ENCODE data around the gene PADI6.
A peak's percentile ranks its signal among the peaks of the same experiment; 100 is the strongest.
"Not testable (repeated sequence)": the region's sequence is repeated elsewhere in the genome, so short reads cannot be mapped to it uniquely, and the experiment has no call there.

The PADI6 gene

GRCh38 chr1:17345506-17345905, 26.5 kb upstream of the PADI6 start:
- not testable (repeated sequence) for H2AFZ ChIP-seq (ENCODE audit: low read length, unreplicated experiment); H3K27me3 ChIP-seq (ENCODE audit: insufficient read depth, low read length); H3K79me2 ChIP-seq (ENCODE audit: control insufficient read depth, insufficient read depth, low read length, unreplicated experiment); H3K27ac ChIP-seq (ENCODE audit: low read depth, low read length); H3K36me3 ChIP-seq (ENCODE audit: insufficient read depth, low read length); H3K4me3 ChIP-seq (ENCODE audit: low read depth, low read length)
- peaks cover 10% of the 10 kb centered on the region for H3K4me1 ChIP-seq (ENCODE audit: control insufficient read depth, insufficient read depth, low read length, unreplicated experiment)

- H3K4me3 ChIP-seq (ENCODE audit: low read depth, low read length), result no peak overlapping the region
- H3K4me1 ChIP-seq (ENCODE audit: control insufficient read depth, insufficient read depth, low read length, unreplicated experiment), result peaks cover 10% of the 10 kb centered on the region
- H2AFZ ChIP-seq (ENCODE audit: low read length, unreplicated experiment), result no peak overlapping the region
- H3K27ac ChIP-seq (ENCODE audit: low read depth, low read length), result no peak overlapping the region
- H3K36me3 ChIP-seq (ENCODE audit: insufficient read depth, low read length), result no peaks in the 10 kb centered on the region
- no peaks in the 10 kb centered on the region for H3K27me3 ChIP-seq (ENCODE audit: insufficient read depth, low read length)
- H3K79me2 ChIP-seq (ENCODE audit: control insufficient read depth, insufficient read depth, low read length, unreplicated experiment), result no peaks in the 10 kb centered on the region
Measured at GRCh38 chr1:17346046-17346789, 25.8 kb upstream of the PADI6 start.

GRCh38 chr1:17347769-17348592, 24.0 kb upstream of the PADI6 start:
- H3K79me2 ChIP-seq (ENCODE audit: control insufficient read depth, insufficient read depth, low read length, unreplicated experiment), result no peaks in the 10 kb centered on the region
- H3K4me1 ChIP-seq (ENCODE audit: control insufficient read depth, insufficient read depth, low read length, unreplicated experiment), result peaks cover 10% of the 10 kb centered on the region
- no peaks in the 10 kb centered on the region for H3K36me3 ChIP-seq (ENCODE audit: insufficient read depth, low read length)
- H2AFZ ChIP-seq (ENCODE audit: low read length, unreplicated experiment), result peak overlapping the region; percentile 75
- H3K27ac ChIP-seq (ENCODE audit: low read depth, low read length), result no peak overlapping the region
- H3K27me3 ChIP-seq (ENCODE audit: insufficient read depth, low read length), result peaks cover 9% of the 10 kb centered on the region; the same call in 1 of the 2 replicates
- H3K4me3 ChIP-seq (ENCODE audit: low read depth, low read length), result no peak overlapping the region

- Histone ChIP-seq H3K79me2 (ENCODE audit: control insufficient read depth, insufficient read depth, low read length, unreplicated experiment) (no peaks in the 10 kb centered on the region), H3K27me3 (ENCODE audit: insufficient read depth, low read length) (peaks cover 14% of the 10 kb centered on the region; the same call in 1 of the 2 replicates), H3K4me3 (ENCODE audit: low read depth, low read length) (no peak overlapping the region), H3K4me1 (ENCODE audit: control insufficient read depth, insufficient read depth, low read length, unreplicated experiment) (peaks cover 10% of the 10 kb centered on the region), H3K36me3 (ENCODE audit: insufficient read depth, low read length) (no peaks in the 10 kb centered on the region), H3K27ac (ENCODE audit: low read depth, low read length) (no peak overlapping the region), H2AFZ (ENCODE audit: low read length, unreplicated experiment) (no peak overlapping the region)
Measured at GRCh38 chr1:17348593-17349234, 23.3 kb upstream of the PADI6 start.

- H3K79me2 ChIP-seq (ENCODE audit: control insufficient read depth, insufficient read depth, low read length, unreplicated experiment), result no peaks in the 10 kb centered on the region
- H3K4me3 ChIP-seq (ENCODE audit: low read depth, low read length), result no peak overlapping the region
- H2AFZ ChIP-seq (ENCODE audit: low read length, unreplicated experiment), result no peak overlapping the region
- no peaks in the 10 kb centered on the region for H3K36me3 ChIP-seq (ENCODE audit: insufficient read depth, low read length)
- peaks cover 10% of the 10 kb centered on the region for H3K4me1 ChIP-seq (ENCODE audit: control insufficient read depth, insufficient read depth, low read length, unreplicated experiment)
- H3K27me3 ChIP-seq (ENCODE audit: insufficient read depth, low read length), result peaks cover 14% of the 10 kb centered on the region; the same call in 1 of the 2 replicates
- H3K27ac ChIP-seq (ENCODE audit: low read depth, low read length), result no peak overlapping the region
Measured at GRCh38 chr1:17350083-17350482, 21.9 kb upstream of the PADI6 start.

- Histone ChIP-seq H3K27me3 (ENCODE audit: insufficient read depth, low read length) (peaks cover 14% of the 10 kb centered on the region; the same call in 1 of the 2 replicates), H3K36me3 (ENCODE audit: insufficient read depth, low read length) (no peaks in the 10 kb centered on the region), H3K27ac (ENCODE audit: low read depth, low read length) (no peak overlapping the region), H2AFZ (ENCODE audit: low read length, unreplicated experiment) (no peak overlapping the region), H3K79me2 (ENCODE audit: control insufficient read depth, insufficient read depth, low read length, unreplicated experiment) (no peaks in the 10 kb centered on the region), H3K4me1 (ENCODE audit: control insufficient read depth, insufficient read depth, low read length, unreplicated experiment) (peaks cover 10% of the 10 kb centered on the region), H3K4me3 (ENCODE audit: low read depth, low read length) (no peak overlapping the region)
Measured at GRCh38 chr1:17350928-17351446, 21.0 kb upstream of the PADI6 start.

DNA sequence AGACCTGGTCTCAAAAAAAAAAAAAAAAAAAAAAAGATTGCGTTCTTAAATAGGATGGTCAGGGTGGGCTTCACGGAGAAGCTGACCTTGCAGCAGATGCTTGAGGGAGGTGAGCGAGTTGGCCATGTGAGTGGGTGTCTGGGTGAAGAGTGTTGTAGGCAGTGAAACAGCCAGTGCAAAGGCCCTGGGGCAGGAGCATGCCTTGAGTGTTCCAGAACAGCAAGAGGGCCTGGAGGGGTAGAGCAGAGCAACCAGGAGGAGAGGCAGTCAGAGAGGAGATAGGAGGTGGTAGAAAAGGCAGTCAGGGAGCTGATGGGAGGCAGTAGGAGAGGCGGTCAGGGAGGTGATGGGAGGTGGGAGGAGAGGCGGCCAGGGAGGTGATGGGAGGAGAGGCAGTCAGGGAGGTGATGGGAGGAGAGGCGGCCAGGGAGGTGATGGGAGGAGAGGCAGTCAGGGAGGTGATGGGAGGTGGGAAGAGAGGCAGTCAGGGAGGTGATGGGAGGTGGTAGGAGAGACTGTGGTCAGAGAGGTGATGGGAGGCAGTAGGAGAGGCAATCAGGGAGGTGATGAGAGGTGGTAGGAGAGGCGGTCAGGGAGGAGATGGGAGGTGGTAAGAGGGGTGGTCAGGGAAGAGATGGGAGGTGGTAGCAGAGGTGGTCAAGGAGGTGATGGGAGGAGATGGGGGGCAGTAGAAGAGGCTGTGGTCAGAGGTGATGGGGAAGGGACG, 20.2 kb upstream of the PADI6 start:
- Histone ChIP-seq H3K4me3 (ENCODE audit: low read depth, low read length) (no peak overlapping the region), H3K4me1 (ENCODE audit: control insufficient read depth, insufficient read depth, low read length, unreplicated experiment) (peaks cover 10% of the 10 kb centered on the region), H3K27ac (ENCODE audit: low read depth, low read length) (no peak overlapping the region), H2AFZ (ENCODE audit: low read length, unreplicated experiment) (no peak overlapping the region), H3K27me3 (ENCODE audit: insufficient read depth, low read length) (peaks cover 14% of the 10 kb centered on the region; the same call in 1 of the 2 replicates), H3K79me2 (ENCODE audit: control insufficient read depth, insufficient read depth, low read length, unreplicated experiment) (no peaks in the 10 kb centered on the region), H3K36me3 (ENCODE audit: insufficient read depth, low read length) (no peaks in the 10 kb centered on the region)

- Histone ChIP-seq H2AFZ (ENCODE audit: low read length, unreplicated experiment) (no peak overlapping the region), H3K36me3 (ENCODE audit: insufficient read depth, low read length) (no peaks in the 10 kb centered on the region), H3K27ac (ENCODE audit: low read depth, low read length) (no peak overlapping the region), H3K79me2 (ENCODE audit: control insufficient read depth, insufficient read depth, low read length, unreplicated experiment) (no peaks in the 10 kb centered on the region), H3K4me3 (ENCODE audit: low read depth, low read length) (no peak overlapping the region), H3K27me3 (ENCODE audit: insufficient read depth, low read length) (peaks cover 14% of the 10 kb centered on the region; the same call in 1 of the 2 replicates), H3K4me1 (ENCODE audit: control insufficient read depth, insufficient read depth, low read length, unreplicated experiment) (peaks cover 10% of the 10 kb centered on the region)
Measured at GRCh38 chr1:17352419-17352909, 19.5 kb upstream of the PADI6 start.

- H3K27ac ChIP-seq (ENCODE audit: low read depth, low read length), result no peak overlapping the region
- H2AFZ ChIP-seq (ENCODE audit: low read length, unreplicated experiment), result no peak overlapping the region
- H3K27me3 ChIP-seq (ENCODE audit: insufficient read depth, low read length), result peaks cover 14% of the 10 kb centered on the region; the same call in 1 of the 2 replicates
- H3K79me2 ChIP-seq (ENCODE audit: control insufficient read depth, insufficient read depth, low read length, unreplicated experiment), result no peaks in the 10 kb centered on the region
- no peaks in the 10 kb centered on the region for H3K36me3 ChIP-seq (ENCODE audit: insufficient read depth, low read length)
- H3K4me3 ChIP-seq (ENCODE audit: low read depth, low read length), result no peak overlapping the region
- H3K4me1 ChIP-seq (ENCODE audit: control insufficient read depth, insufficient read depth, low read length, unreplicated experiment), result no peaks in the 10 kb centered on the region
Measured at GRCh38 chr1:17355898-17356297, 16.1 kb upstream of the PADI6 start.
